GM06990 (cell line): ENCODE data around the gene IFT172.

ENCODE experiments used
- DNase-seq: peaks from one replicate; pipeline ENCODE4 v3.0.0-alpha.2; 2011; ENCODE audit not compliant: insufficient read length; ENCODE audit errors: extremely low read depth
- H3K27me3 ChIP-seq: replicated peaks from 2 replicates; pipeline ENCODE4 v1.6.0; 2011; ENCODE audit warnings: low read length; ENCODE audit not compliant: control insufficient read depth, insufficient read depth
- H3K36me3 ChIP-seq: 2 replicates; pipeline ENCODE4 v1.5.1; 2011; ENCODE audit warnings: low read length; ENCODE audit not compliant: control insufficient read depth, insufficient read depth
- H3K4me3 ChIP-seq: replicated peaks from 2 replicates; pipeline ENCODE4 v1.5.1; 2011; ENCODE audit warnings: low read depth, mild to moderate bottlenecking, control low read depth, low read length
- CTCF ChIP-seq: IDR thresholded peaks from 2 replicates; pipeline ENCODE4 v1.5.1; 2011; ENCODE audit warnings: low read length, control low read depth, mild to moderate bottlenecking, inconsistent platforms; ENCODE audit not compliant: insufficient read depth, poor library complexity, severe bottlenecking

The IFT172 gene

GRCh38 chr2:27495840-27496356 is 6.4 kb upstream of the IFT172 start:
- no peaks in the 10 kb centered on the region for H3K36me3 ChIP-seq
- DNase-seq: no peak
- no peaks in the 10 kb centered on the region; the same call in none of the 2 replicates for H3K27me3 ChIP-seq
- TF ChIP-seq CTCF: no peak
- no peak overlapping the region for H3K4me3 ChIP-seq

- no peaks in the 10 kb centered on the region for H3K36me3 ChIP-seq
- no peak for TF ChIP-seq CTCF
- no peak for DNase-seq
- no peaks in the 10 kb centered on the region; the same call in none of the 2 replicates for H3K27me3 ChIP-seq
- no peak within 1 kb of the TSS for H3K4me3 ChIP-seq
These were observed 5.5 kb upstream of the IFT172 start, which contains the start of gene FNDC4 for GRCh38 chr2:27494944-27495554. Gene FNDC4 (minus strand): TSS chr2:27495200. CDS start chr2:27494679, 521 bp downstream.

GRCh38 chr2:27494284-27494943 is 4.9 kb upstream of the IFT172 start:
- H3K27me3 ChIP-seq: no peaks in the 10 kb centered on the region; the same call in none of the 2 replicates
- DNase-seq: no peak
- no peak overlapping the region for H3K4me3 ChIP-seq
- H3K36me3 ChIP-seq: no peaks in the 10 kb centered on the region
- no peak for TF ChIP-seq CTCF

GRCh38 chr2:27493948-27494283 is 4.4 kb upstream of the IFT172 start:
- Histone ChIP-seq H3K36me3 (no peaks in the 10 kb centered on the region), H3K27me3 (no peaks in the 10 kb centered on the region; the same call in none of the 2 replicates), H3K4me3 (no peak overlapping the region)
- DNase-seq: no peak
- no peak for TF ChIP-seq CTCF

- Histone ChIP-seq H3K27me3 (no peaks in the 10 kb centered on the region; the same call in 1 of the 2 replicates), H3K36me3 (no peaks in the 10 kb centered on the region), H3K4me3 (no peak overlapping the region)
- no peak for TF ChIP-seq CTCF
- DNase-seq: no peak
These were observed 3.0 kb upstream of the IFT172 start for GRCh38 chr2:27492557-27492956.
